Activated T-helper 17 cell treated with anti-CD3 and anti-CD28 coated beads, Interleukin-2, amount 50 U/mL, for 72 hours (primary cell): ENCODE data around the gene ARFGEF2. TPM values are rescaled to one million over a fixed set of nuclear protein-coding genes. Genes with fewer than 3 reads are reported as not detected.
"Not testable (repeated sequence)": the region's sequence is repeated elsewhere in the genome, so short reads cannot be mapped to it uniquely, and the experiment has no call there.

Experiments
- ATAC-seq: fragments of 150-1000 bp; cut with Tn5 transposase; replicated peaks from 2 replicates; pipeline ENCODE4 v1.10.0; 2021; ENCODE audit warnings: mild to moderate bottlenecking, moderate library complexity
- H3K27ac Mint-ChIP-seq: one replicate; pipeline ENCODE4 v1.8.0; 2022; ENCODE audit warnings: mixed read lengths
- H3K27me3 Mint-ChIP-seq: one replicate; pipeline ENCODE4 v1.8.0; 2022; ENCODE audit warnings: mixed read lengths
- H3K36me3 Mint-ChIP-seq: one replicate; pipeline ENCODE4 v1.8.0; 2022; ENCODE audit warnings: low read depth, mild to moderate bottlenecking, mixed read lengths
- H3K4me1 Mint-ChIP-seq: one replicate; pipeline ENCODE4 v1.8.0; 2022; ENCODE audit warnings: mixed read lengths
- H3K4me3 Mint-ChIP-seq: one replicate; pipeline ENCODE4 v1.8.0; 2022; ENCODE audit warnings: mild to moderate bottlenecking, mixed read lengths
- H3K9me3 Mint-ChIP-seq: one replicate; pipeline ENCODE4 v1.8.0; 2022; ENCODE audit warnings: mixed read lengths
- total RNA-seq, 2 donors: library from RNA; stranded (reverse); gene quantifications; one replicate each; pipeline ENCODE4 v1.2.3, GENCODE V29; 2022

ARFGEF2 gene
- total RNA-seq, 2 donors from 2014 or later: 22.9 to 32.0 TPM

DNA sequence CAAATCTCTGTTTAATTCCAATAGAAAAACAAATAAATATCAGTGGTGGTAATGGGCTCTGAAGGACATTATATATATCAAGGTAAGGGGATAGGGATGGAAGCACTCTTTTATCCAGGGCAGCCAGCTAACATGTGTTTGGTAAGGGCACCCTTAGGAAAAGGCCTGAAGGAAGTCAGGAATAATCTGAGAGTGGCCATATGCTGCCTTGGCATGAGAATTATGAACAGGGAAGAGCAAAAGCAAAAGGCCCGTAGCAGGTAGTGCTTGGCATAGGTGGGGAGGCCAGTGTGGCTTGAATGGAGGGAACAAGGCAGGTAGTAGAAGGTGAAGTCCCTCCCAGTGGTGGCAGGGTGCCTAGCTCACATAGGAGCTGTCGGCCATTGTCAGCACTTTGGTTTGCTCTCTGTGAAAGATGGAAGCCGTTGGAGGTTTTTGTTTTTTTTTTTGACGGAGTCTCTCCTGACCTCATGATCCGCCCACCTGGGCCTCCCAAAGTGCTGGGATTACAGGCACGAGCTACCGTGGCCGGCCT is 85.0 kb downstream of the ARFGEF2 start:
- H3K9me3 Mint-ChIP-seq: no peaks in the 10 kb centered on the region
- H3K27me3 Mint-ChIP-seq: no peaks in the 10 kb centered on the region
- H3K36me3 Mint-ChIP-seq: peaks cover 74% of the 10 kb centered on the region
- H3K4me3 Mint-ChIP-seq: no peak overlapping the region
- no peak for ATAC-seq
- no peak overlapping the region for H3K27ac Mint-ChIP-seq
- no peaks in the 10 kb centered on the region for H3K4me1 Mint-ChIP-seq

DNA sequence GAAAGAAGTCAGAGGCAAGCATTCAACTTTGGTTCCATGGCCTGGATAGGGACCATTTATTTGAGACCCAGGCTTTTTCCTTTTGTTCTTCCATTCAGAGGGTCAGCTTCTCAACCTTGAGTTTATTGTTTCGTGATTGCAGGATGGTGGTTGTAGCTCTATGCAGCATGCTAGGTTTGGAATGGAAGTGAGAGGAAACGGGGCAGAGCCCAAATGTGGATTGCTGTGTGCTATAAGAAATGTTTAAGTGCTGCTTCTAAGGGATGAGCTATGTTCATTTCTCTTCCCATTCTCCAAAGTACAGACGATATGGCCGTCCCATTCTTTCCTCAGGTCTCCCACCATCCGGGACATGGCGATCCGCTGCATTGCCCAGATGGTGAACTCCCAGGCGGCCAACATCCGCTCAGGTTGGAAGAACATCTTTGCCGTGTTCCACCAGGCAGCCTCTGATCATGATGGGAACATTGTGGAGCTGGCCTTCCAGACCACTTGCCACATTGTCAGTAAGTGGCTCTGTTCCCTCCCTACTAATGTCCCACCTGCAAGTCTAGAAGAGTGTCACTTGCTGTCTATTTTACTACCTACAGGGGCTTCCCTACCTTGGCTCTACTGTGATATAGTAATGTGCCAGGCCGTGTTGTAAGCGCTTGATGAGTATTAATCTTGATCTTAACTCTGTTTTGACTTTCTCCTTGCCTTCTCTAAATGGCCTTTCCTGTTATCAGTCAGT is 88.6 kb downstream of the ARFGEF2 start:
- Mint-ChIP-seq H3K4me1 (no peaks in the 10 kb centered on the region), H3K27me3 (no peaks in the 10 kb centered on the region), H3K36me3 (peaks cover 100% of the 10 kb centered on the region), H3K9me3 (no peaks in the 10 kb centered on the region), H3K27ac (no peak overlapping the region), H3K4me3 (no peak overlapping the region)
- ATAC-seq: no peak

GRCh38 chr20:49024220-49024619 is 102.7 kb downstream of the ARFGEF2 start:
- H3K27me3 Mint-ChIP-seq: no peaks in the 10 kb centered on the region
- H3K27ac Mint-ChIP-seq: no peak overlapping the region
- H3K9me3 Mint-ChIP-seq: no peaks in the 10 kb centered on the region
- H3K4me1 Mint-ChIP-seq: no peaks in the 10 kb centered on the region
- peaks cover 91% of the 10 kb centered on the region for H3K36me3 Mint-ChIP-seq
- ATAC-seq: no peak
- H3K4me3 Mint-ChIP-seq: no peak overlapping the region

- not testable (repeated sequence) for H3K27ac Mint-ChIP-seq, ATAC-seq, H3K27me3 Mint-ChIP-seq, H3K4me1 Mint-ChIP-seq, H3K4me3 Mint-ChIP-seq, H3K9me3 Mint-ChIP-seq
- H3K36me3 Mint-ChIP-seq: peaks cover 86% of the 10 kb centered on the region
These were observed 106.7 kb downstream of the ARFGEF2 start for GRCh38 chr20:49028177-49028576.

DNA sequence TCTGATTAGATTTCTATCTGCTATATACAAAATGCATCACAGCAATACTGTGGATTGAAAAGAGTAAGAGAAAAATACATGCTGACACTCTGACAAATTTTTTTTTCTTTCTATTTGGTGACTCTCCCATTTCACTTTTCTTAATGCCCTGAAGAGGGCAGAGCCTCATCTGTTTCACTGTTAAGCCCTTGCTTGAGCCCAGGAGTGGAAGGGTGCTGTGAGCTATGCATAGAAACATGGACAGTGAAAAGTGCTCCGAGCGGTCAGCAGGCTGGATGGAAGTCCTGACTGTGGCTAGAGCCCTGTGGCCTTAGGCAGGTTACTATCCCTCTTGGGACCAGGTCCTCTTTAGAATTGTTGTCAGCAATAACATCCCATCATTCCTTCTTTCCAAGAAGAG is 107.2 kb downstream of the ARFGEF2 start:
- H3K9me3 Mint-ChIP-seq: no peaks in the 10 kb centered on the region
- H3K4me1 Mint-ChIP-seq: no peaks in the 10 kb centered on the region
- no peak overlapping the region for H3K27ac Mint-ChIP-seq
- ATAC-seq: no peak
- H3K27me3 Mint-ChIP-seq: no peaks in the 10 kb centered on the region
- H3K4me3 Mint-ChIP-seq: no peak overlapping the region
- peaks cover 86% of the 10 kb centered on the region for H3K36me3 Mint-ChIP-seq

DNA sequence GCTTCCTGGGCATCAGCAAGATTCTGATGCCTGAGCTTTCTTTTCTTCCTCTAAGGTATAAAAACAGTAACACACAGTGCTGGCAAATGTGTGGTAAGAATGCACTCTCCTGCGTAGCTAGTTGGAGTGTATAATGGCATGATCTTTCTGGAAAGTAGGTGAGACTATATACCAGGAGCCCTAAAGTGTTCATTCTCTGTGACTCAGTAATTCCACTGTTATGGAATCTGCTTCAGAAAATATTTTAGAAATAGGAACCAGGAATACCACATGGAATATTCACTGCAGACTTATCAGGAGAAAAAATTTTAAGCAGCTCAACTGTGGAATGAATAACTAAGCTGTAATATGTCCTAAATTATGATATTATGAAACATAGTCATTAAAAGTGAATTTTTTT is 107.7 kb downstream of the ARFGEF2 start:
- no peak overlapping the region for H3K4me3 Mint-ChIP-seq
- ATAC-seq: no peak
- H3K36me3 Mint-ChIP-seq: peaks cover 86% of the 10 kb centered on the region
- no peak overlapping the region for H3K27ac Mint-ChIP-seq
- no peaks in the 10 kb centered on the region for H3K4me1 Mint-ChIP-seq
- no peaks in the 10 kb centered on the region for H3K9me3 Mint-ChIP-seq
- no peaks in the 10 kb centered on the region for H3K27me3 Mint-ChIP-seq

- Mint-ChIP-seq H3K4me1 (no peaks in the 10 kb centered on the region), H3K27ac (no peak overlapping the region), H3K36me3 (peaks cover 82% of the 10 kb centered on the region), H3K4me3 (no peak overlapping the region), H3K27me3 (no peaks in the 10 kb centered on the region), H3K9me3 (no peaks in the 10 kb centered on the region)
- no peak for ATAC-seq
These were observed 109.6 kb downstream of the ARFGEF2 start for GRCh38 chr20:49030954-49031619.

- Mint-ChIP-seq H3K27me3 (no peaks in the 10 kb centered on the region), H3K27ac (no peak overlapping the region), H3K4me3 (no peak overlapping the region), H3K36me3 (peaks cover 71% of the 10 kb centered on the region), H3K9me3 (no peaks in the 10 kb centered on the region), H3K4me1 (no peaks in the 10 kb centered on the region)
- ATAC-seq: no peak
These were observed 110.9 kb downstream of the ARFGEF2 start for GRCh38 chr20:49032455-49032854.

DNA sequence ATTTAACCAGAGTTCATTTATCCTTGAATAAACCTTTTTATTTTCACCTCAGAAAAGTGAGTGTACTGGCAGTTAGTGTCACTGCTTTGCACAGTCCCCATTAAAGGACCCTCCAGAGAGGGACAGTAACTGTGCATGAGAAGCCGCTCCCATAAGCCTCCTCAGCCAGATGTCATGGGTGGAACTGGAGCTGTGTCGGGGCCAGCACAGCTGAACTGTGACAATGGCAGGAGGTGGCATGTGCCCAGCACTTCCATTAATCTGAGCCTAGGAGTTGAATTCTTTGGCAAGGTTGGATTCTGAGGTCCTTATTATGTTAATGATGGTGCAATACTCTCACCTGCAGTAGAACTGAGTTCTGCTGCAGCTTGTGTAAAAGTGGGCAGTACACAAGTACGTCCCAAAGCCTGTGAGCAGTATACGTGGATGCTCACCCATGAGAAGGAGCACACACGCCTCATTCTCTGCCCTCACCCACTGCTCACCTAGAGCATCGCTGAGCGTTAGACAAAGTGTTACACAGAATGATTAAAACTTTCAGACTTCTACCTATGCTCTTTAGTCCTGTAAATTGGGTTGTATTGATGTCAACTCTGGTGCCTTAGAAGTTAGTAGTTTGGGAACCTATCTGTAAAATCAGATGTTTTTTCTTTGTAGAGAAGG is 112.7 kb downstream of the ARFGEF2 start:
- H3K27ac Mint-ChIP-seq: no peak overlapping the region
- no peaks in the 10 kb centered on the region for H3K27me3 Mint-ChIP-seq
- peaks cover 7% of the 10 kb centered on the region for H3K4me1 Mint-ChIP-seq
- H3K36me3 Mint-ChIP-seq: peaks cover 53% of the 10 kb centered on the region
- H3K9me3 Mint-ChIP-seq: no peaks in the 10 kb centered on the region
- no peak overlapping the region for H3K4me3 Mint-ChIP-seq
- no peak for ATAC-seq

- peaks cover 27% of the 10 kb centered on the region for H3K36me3 Mint-ChIP-seq
- H3K4me3 Mint-ChIP-seq: peak overlapping the region; percentile 26
- H3K9me3 Mint-ChIP-seq: no peaks in the 10 kb centered on the region
- no peaks in the 10 kb centered on the region for H3K27me3 Mint-ChIP-seq
- peaks cover 7% of the 10 kb centered on the region for H3K4me1 Mint-ChIP-seq
- ATAC-seq: peak; percentile 74
- peak overlapping the region; percentile 73 for H3K27ac Mint-ChIP-seq
These were observed 116.5 kb downstream of the ARFGEF2 start for GRCh38 chr20:49037962-49038387.

DNA sequence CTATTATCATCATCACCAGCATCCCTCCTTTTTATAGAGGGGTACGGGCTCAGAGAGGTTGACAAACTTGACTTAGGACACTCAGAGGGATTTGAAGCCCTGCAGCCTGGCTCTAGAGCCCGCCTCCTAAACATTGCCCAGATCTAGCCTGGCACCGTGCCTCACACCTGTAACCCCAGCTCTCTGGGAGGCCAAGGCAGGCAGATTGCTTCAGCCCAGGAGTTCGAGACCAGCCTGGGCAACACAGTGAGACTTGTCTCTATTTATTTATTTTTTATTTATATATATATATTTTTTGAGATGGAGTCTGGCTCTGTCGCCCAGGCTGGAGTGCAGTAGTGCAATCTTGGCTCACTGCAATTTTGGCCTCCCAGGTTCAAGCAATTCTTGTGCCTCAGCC is 118.3 kb downstream of the ARFGEF2 start:
- no peak overlapping the region for H3K4me3 Mint-ChIP-seq
- ATAC-seq: no peak
- peaks cover 7% of the 10 kb centered on the region for H3K4me1 Mint-ChIP-seq
- no peaks in the 10 kb centered on the region for H3K9me3 Mint-ChIP-seq
- peaks cover 8% of the 10 kb centered on the region for H3K36me3 Mint-ChIP-seq
- no peaks in the 10 kb centered on the region for H3K27me3 Mint-ChIP-seq
- H3K27ac Mint-ChIP-seq: no peak overlapping the region

GRCh38 chr20:49043000-49043399 is 121.5 kb downstream of the ARFGEF2 start:
- H3K9me3 Mint-ChIP-seq: no peaks in the 10 kb centered on the region
- H3K36me3 Mint-ChIP-seq: peaks cover 20% of the 10 kb centered on the region
- no peaks in the 10 kb centered on the region for H3K27me3 Mint-ChIP-seq
- H3K4me3 Mint-ChIP-seq: no peak overlapping the region
- H3K27ac Mint-ChIP-seq: no peak overlapping the region
- ATAC-seq: no peak
- H3K4me1 Mint-ChIP-seq: peaks cover 10% of the 10 kb centered on the region

GRCh38 chr20:49045440-49046086 is 124.1 kb downstream of the ARFGEF2 start:
- ATAC-seq: peak; percentile 15
- peak overlapping the region; percentile 96 for H3K27ac Mint-ChIP-seq
- H3K4me3 Mint-ChIP-seq: peak overlapping the region; percentile 94
- peaks cover 40% of the 10 kb centered on the region for H3K36me3 Mint-ChIP-seq
- H3K27me3 Mint-ChIP-seq: no peaks in the 10 kb centered on the region
- no peaks in the 10 kb centered on the region for H3K9me3 Mint-ChIP-seq
- H3K4me1 Mint-ChIP-seq: peaks cover 13% of the 10 kb centered on the region

DNA sequence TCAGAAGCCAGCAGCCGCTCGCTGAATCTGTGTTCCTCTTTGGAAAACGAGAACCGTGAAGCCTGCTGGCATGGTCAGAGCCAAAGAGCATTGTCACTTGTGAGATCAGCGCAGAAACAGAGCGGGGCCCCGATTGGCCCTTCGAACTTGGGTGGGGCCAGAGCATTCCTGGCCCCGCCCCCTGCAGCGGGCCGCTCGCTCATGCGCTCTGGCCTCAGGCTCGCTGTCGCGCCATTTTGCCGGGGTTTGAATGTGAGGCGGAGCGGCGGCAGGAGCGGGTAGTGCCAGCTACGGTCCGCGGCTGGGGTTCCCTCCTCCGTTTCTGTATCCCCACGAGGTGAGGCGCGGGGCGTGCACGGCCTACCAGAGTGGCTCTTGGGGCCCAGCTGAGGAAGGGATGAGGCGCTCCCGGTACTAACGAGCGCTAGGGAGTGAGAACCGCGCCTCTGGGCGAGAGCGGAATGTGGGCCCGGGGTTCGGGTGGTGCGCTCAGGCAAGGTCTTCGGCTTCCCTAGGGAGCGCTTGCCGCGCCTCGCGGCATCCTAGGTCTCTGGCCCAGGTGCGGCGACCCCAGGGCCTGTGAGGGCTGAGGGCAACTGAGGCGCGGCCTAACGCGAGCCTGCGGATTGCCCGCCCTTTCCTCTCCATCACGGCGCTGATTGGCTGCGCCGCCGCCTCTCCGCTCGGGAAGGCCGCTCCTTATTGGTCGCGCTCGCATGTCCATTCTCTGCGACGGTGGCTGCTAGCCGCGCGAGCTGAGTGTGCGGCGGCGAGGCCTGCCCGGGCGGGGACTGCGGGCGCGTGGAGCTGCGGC is 124.8 kb downstream of the ARFGEF2 start, which contains the start of gene CSE1L:
TSS of gene CSE1L (plus strand) at position 226 of the 814 bp plus-strand sequence. CDS start 12,152 bp downstream, outside the sequence.
- Mint-ChIP-seq H3K4me3 (peak within 1 kb of the TSS; percentile 94), H3K36me3 (peaks cover 47% of the 10 kb centered on the region), H3K27me3 (no peaks in the 10 kb centered on the region), H3K9me3 (no peaks in the 10 kb centered on the region), H3K27ac (peak within 1 kb of the TSS; percentile 96), H3K4me1 (peaks cover 13% of the 10 kb centered on the region)
- ATAC-seq: peak; percentile 93
